Left lung (tissue), 10 donors: ENCODE data around the gene BACE2. TPM values are rescaled to one million over a fixed set of nuclear protein-coding genes. Genes with fewer than 3 reads are reported as not detected.
"Not testable (repeated sequence)": the region's sequence is repeated elsewhere in the genome, so short reads cannot be mapped to it uniquely, and the experiment has no call there.

ENCODE experiments used
- ATAC-seq: fragments of 200-7000 bp; cut with Tn5 transposase; one replicate; pipeline ENCODE4 v1.9.1; 2020; ENCODE audit warnings: moderate library complexity
- DNase-seq, 4 donors: peaks; one replicate each; pipeline ENCODE4 v3.0.0-alpha.2; 2013 to 2020
- H3K27ac ChIP-seq, 2 donors: fragments of 200-600 bp; sonication (generic) in 1 of 2; one replicate each; pipeline versions ENCODE4 v1.5.0 to v1.8.0; 2020 to 2021
- H3K27me3 ChIP-seq, 2 donors: fragments of 200-600 bp; sonication (generic) in 1 of 2; one replicate each; pipeline versions ENCODE4 v1.5.0 to v1.8.0; 2020 to 2021
- H3K36me3 ChIP-seq, 2 donors: fragments of 200-600 bp; sonication (generic) in 1 of 2; one replicate each; pipeline versions ENCODE4 v1.5.0 to v1.8.0; 2020 to 2021
- H3K4me1 ChIP-seq, 2 donors: fragments of 200-600 bp; one replicate each; pipeline ENCODE4 v1.8.0; 2021
- H3K4me3 ChIP-seq, 2 donors: fragments of 200-600 bp; sonication (generic) in 1 of 2; one replicate each; pipeline versions ENCODE4 v1.5.0 to v1.8.0; 2020 to 2021; ENCODE audit warnings: mild to moderate bottlenecking in 1 of 2
- H3K9me3 ChIP-seq, 2 donors: fragments of 200-600 bp; sonication (generic) in 1 of 2; one replicate each; pipeline versions ENCODE4 v1.5.0 to v1.8.0; 2020 to 2021
- CTCF ChIP-seq, 2 donors: fragments of 200-600 bp; sonication (generic) in 1 of 2; IDR thresholded peaks; one replicate each; pipeline versions ENCODE4 v1.5.0 to v1.8.0; 2021; ENCODE audit warnings: antibody characterized with exemption in 2 of 2
- intact Hi-C, 2 donors: fragments of 100-400 bp; cut with DNase I; formaldehyde crosslinking; loops; one replicate each; pipeline versions ENCODE4 v1.11.2 to v1.14.2; 2022
- polyA plus RNA-seq, 6 donors: library from polyadenylated mRNA; unstranded; fragments of 120-200 nt; gene quantifications; one replicate each; pipeline ENCODE4 v1.2.1, GENCODE V29; 2013; ENCODE audit not compliant: insufficient read length in 6 of 6
- total RNA-seq, 2 donors: library from RNA; stranded (reverse); fragmentation: NEBNext Ultra II Directional; extraction: Animal tissue kit (Norgen Biotek cat#: 25700); gene quantifications; one replicate each; pipeline ENCODE4 v1.2.1, GENCODE V29; 2021
- donor health status: DM: no; HTN: yes; CAD: no.
- donor health status: DM: no; HTN: no; CAD: no.

Gene BACE2
- total and polyA plus RNA-seq, 8 donors: 29.2 to 44.6 (median 35.0) TPM

GRCh38 chr21:41235201-41235600 lies 67.2 kb downstream of the BACE2 start:
- H3K36me3 ChIP-seq: peaks cover 0 to 11% of the 10 kb centered on the region in 2 donors
- no peak for TF ChIP-seq CTCF (IDR thresholded peaks at IDR 0.05)
- no peak for ATAC-seq
- peak in 1 of 4 donors; percentile 40 for DNase-seq
- H3K27ac ChIP-seq: no peak overlapping the region
- no peak overlapping the region for H3K4me3 ChIP-seq
- no peaks in the 10 kb centered on the region for H3K27me3 ChIP-seq
- no peaks in the 10 kb centered on the region for H3K4me1 ChIP-seq
- no peaks in the 10 kb centered on the region for H3K9me3 ChIP-seq
- intact Hi-C loops: no loop called here

- H3K9me3 ChIP-seq: no peaks in the 10 kb centered on the region
- intact Hi-C loops: no loop called here
- TF ChIP-seq CTCF (IDR thresholded peaks at IDR 0.05): no peak
- no peak overlapping the region for H3K27ac ChIP-seq
- H3K4me3 ChIP-seq: no peak overlapping the region
- DNase-seq (no peak), ATAC-seq (no peak)
- H3K4me1 ChIP-seq: no peaks in the 10 kb centered on the region
- no peaks in the 10 kb centered on the region for H3K27me3 ChIP-seq
- peaks cover 0 to 15% of the 10 kb centered on the region in 2 donors for H3K36me3 ChIP-seq
Measured at GRCh38 chr21:41236352-41236973, 68.5 kb downstream of the BACE2 start.

- peaks cover 0 to 15% of the 10 kb centered on the region in 2 donors for H3K36me3 ChIP-seq
- H3K9me3 ChIP-seq, H3K4me3 ChIP-seq, ATAC-seq, DNase-seq, H3K27ac ChIP-seq, intact Hi-C loops, H3K4me1 ChIP-seq, H3K27me3 ChIP-seq: not testable (repeated sequence)
Measured at GRCh38 chr21:41238081-41238796, 70.3 kb downstream of the BACE2 start.

GRCh38 chr21:41240040-41240439 lies 72.1 kb downstream of the BACE2 start:
- intact Hi-C loops: no loop called here
- ATAC-seq (no peak), DNase-seq (no peak)
- no peak overlapping the region for H3K4me3 ChIP-seq
- no peaks in the 10 kb centered on the region for H3K27me3 ChIP-seq
- TF ChIP-seq CTCF (IDR thresholded peaks at IDR 0.05): no peak
- H3K27ac ChIP-seq: no peak overlapping the region
- peaks cover 0 to 15% of the 10 kb centered on the region in 2 donors for H3K36me3 ChIP-seq
- no peaks in the 10 kb centered on the region for H3K4me1 ChIP-seq
- no peaks in the 10 kb centered on the region for H3K9me3 ChIP-seq

- no peak overlapping the region for H3K27ac ChIP-seq
- TF ChIP-seq CTCF (IDR thresholded peaks at IDR 0.05): no peak
- intact Hi-C loops: no loop called here
- H3K36me3 ChIP-seq: peaks cover 0 to 15% of the 10 kb centered on the region in 2 donors
- H3K4me3 ChIP-seq: no peak overlapping the region
- no peaks in the 10 kb centered on the region for H3K9me3 ChIP-seq
- no peak for DNase-seq
- H3K4me1 ChIP-seq: no peaks in the 10 kb centered on the region
- H3K27me3 ChIP-seq: no peaks in the 10 kb centered on the region
- ATAC-seq: no peak
Measured at GRCh38 chr21:41241341-41241740, 73.4 kb downstream of the BACE2 start.
